ENCODE results near the gene POLDIP2.

DNA sequence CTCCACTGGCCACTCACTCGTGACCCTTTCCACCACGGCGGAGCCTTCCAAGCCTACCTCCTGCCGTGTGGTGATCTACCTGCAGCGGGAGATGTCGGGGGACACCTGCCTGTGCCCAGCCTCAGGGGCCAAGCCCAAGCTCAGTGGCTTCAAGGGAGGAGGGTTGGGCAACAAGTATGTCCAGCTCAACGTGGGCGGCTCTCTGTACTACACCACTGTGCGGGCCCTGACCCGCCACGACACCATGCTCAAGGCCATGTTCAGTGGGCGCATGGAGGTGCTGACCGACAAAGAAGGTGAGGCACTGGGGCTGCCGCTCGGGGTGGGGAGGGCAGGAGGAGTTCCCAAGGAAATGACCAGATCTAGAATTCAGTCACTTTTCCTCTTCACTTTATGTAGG, 17.9 kb downstream of the POLDIP2 start:
- TF ChIP-seq EZH2 (IDR thresholded peaks at IDR 0.05; ENCODE audit: borderline replicate concordance, insufficient read depth, low read depth, low read length, poor library complexity, severe bottlenecking), result no peak
- TF ChIP-seq, protein P1, sequence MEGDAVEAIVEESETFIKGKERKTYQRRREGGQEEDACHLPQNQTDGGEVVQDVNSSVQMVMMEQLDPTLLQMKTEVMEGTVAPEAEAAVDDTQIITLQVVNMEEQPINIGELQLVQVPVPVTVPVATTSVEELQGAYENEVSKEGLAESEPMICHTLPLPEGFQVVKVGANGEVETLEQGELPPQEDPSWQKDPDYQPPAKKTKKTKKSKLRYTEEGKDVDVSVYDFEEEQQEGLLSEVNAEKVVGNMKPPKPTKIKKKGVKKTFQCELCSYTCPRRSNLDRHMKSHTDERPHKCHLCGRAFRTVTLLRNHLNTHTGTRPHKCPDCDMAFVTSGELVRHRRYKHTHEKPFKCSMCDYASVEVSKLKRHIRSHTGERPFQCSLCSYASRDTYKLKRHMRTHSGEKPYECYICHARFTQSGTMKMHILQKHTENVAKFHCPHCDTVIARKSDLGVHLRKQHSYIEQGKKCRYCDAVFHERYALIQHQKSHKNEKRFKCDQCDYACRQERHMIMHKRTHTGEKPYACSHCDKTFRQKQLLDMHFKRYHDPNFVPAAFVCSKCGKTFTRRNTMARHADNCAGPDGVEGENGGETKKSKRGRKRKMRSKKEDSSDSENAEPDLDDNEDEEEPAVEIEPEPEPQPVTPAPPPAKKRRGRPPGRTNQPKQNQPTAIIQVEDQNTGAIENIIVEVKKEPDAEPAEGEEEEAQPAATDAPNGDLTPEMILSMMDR (IDR thresholded peaks at IDR 0.05), result no peak
